Mucosa of descending colon (tissue), 3 donors: Measurements from ENCODE around the gene SHISAL2B. TPM values are rescaled to one million over a fixed set of nuclear protein-coding genes. Genes with fewer than 3 reads are reported as not detected.

Experiments
- ATAC-seq: fragments of 200-7000 bp; cut with Tn5 transposase; one replicate; pipeline ENCODE4 v1.9.1; 2020; ENCODE audit warnings: mild to moderate bottlenecking, moderate library complexity
- DNase-seq, 3 donors: peaks; one replicate each; pipeline ENCODE4 v3.0.0-alpha.2; 2020
- H3K36me3 ChIP-seq: fragments of 200-600 bp; one replicate; pipeline ENCODE4 v1.8.0; 2021; ENCODE audit warnings: low read depth, mild to moderate bottlenecking
- H3K4me1 ChIP-seq: fragments of 200-600 bp; one replicate; pipeline ENCODE4 v1.8.0; 2021; ENCODE audit warnings: low read depth, mild to moderate bottlenecking
- H3K4me3 ChIP-seq: fragments of 200-600 bp; one replicate; pipeline ENCODE4 v1.8.0; 2021; ENCODE audit warnings: mild to moderate bottlenecking
- H3K9me3 ChIP-seq: fragments of 200-600 bp; one replicate; pipeline ENCODE4 v1.8.0; 2021; ENCODE audit warnings: mild to moderate bottlenecking
- intact Hi-C, 2 donors: fragments of 100-400 bp; cut with DNase I in 1 of 2; cut with micrococcal nuclease in 1 of 2; formaldehyde crosslinking; loops; one replicate each; pipeline versions ENCODE4 v1.11.0 to v1.11.1; 2022; cut with DNase I, micrococcal nuclease
- long read RNA-seq, 2 donors: library from polyadenylated mRNA; unstranded; transcript quantifications; one replicate each; pipeline ENCODE4 v2.0.0, GENCODE V29; 2019 to 2021
- total RNA-seq, 3 donors: library from RNA; stranded (reverse); fragmentation: NEBNext Ultra II Directional in 2 of 3; extraction: Animal tissue kit (Norgen Biotek cat#: 25700) in 2 of 3; gene quantifications; one replicate each; pipeline versions ENCODE4 v1.2.1 to v1.2.4, GENCODE V29; 2021 to 2023
- TF ChIP-seq, protein P1 (sequence below): fragments of 200-600 bp; IDR thresholded peaks from one replicate; pipeline ENCODE4 v1.8.0; 2022; ENCODE audit warnings: antibody characterized with exemption, mild to moderate bottlenecking
- donor health status: DM: no; HTN: no; CAD: no; lungs with moderate emphysema.
- donor health status: DM: no; HTN: no; CAD: no.
- donor health status: DM: no; HTN: yes; CAD: no.

The SHISAL2B gene
- total RNA-seq: not detected
- long read RNA-seq, donor 1: 0 reads
- long read RNA-seq, donor 2: 0 reads

DNA sequence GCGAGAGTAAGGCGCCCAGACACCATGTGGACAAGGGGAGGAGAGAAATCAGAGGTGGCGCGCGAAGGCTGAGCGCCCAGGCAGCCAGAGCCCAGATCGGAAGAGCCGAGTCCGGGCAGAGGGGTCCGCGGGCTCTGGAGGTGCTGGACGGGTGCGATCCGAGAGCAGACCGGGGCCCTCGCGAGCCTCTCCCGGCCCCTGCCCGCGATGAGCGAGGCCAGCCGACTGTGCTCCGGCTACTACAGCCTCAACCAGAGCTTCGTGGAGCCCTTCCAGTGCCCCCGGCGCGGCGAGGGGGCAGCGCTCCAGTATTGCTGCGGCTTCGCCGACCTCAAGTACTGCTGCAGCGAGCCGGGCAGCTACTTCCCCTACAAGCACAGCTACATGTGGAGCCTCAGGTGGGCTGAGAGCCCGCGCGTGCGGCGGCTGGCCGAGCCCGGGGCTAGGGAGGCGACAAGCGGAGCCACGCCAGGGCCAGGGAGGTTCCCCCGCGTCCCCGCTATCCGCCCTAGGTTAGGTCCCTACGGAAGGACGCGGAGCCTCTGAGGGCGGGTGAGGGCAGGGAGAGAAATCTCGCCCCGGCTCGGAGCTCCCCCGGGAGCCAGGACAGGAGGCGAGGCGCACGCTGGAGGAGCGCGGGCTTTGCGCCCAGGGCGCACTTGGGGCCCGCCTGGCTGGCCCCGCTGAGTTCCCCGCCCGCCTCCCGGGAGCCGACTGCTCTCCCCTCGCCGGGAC is at the start of gene SHISAL2B:
Gene SHISAL2B (plus strand): TSS at position 87 of the 735 bp plus-strand sequence. CDS start 121 bp downstream, at position 208.
- DNase-seq (no peak), ATAC-seq (peak; percentile 10)
- Histone ChIP-seq H3K4me3 (no peak within 1 kb of the TSS), H3K36me3 (no peaks in the 10 kb centered on the region), H3K9me3 (no peaks in the 10 kb centered on the region), H3K4me1 (no peaks in the 10 kb centered on the region)
- intact Hi-C loops: no loop called here
- TF ChIP-seq, protein P1, sequence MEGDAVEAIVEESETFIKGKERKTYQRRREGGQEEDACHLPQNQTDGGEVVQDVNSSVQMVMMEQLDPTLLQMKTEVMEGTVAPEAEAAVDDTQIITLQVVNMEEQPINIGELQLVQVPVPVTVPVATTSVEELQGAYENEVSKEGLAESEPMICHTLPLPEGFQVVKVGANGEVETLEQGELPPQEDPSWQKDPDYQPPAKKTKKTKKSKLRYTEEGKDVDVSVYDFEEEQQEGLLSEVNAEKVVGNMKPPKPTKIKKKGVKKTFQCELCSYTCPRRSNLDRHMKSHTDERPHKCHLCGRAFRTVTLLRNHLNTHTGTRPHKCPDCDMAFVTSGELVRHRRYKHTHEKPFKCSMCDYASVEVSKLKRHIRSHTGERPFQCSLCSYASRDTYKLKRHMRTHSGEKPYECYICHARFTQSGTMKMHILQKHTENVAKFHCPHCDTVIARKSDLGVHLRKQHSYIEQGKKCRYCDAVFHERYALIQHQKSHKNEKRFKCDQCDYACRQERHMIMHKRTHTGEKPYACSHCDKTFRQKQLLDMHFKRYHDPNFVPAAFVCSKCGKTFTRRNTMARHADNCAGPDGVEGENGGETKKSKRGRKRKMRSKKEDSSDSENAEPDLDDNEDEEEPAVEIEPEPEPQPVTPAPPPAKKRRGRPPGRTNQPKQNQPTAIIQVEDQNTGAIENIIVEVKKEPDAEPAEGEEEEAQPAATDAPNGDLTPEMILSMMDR: no peak

DNA sequence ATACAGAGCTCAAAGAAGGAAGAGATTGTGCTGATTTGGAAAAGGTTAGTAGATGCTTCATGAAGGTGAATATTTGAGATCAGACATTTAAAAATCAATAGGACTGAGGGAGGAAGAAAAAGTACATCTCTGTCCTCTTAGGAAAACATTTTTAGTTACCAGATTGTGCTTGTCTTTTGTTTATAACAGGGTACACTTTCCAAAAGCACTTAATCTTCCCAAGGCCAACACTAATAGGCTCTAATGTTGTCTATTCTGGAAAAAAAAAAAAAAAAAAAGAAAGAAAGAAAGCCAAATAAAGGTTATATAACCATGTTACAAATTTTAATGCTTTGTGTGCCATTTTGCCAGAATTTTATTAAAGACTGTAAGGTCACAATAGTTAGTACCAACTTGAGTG is 45.5 kb upstream of the SHISAL2B start:
- no peak for ATAC-seq
- H3K36me3 ChIP-seq: no peaks in the 10 kb centered on the region
- no peaks in the 10 kb centered on the region for H3K9me3 ChIP-seq
- TF ChIP-seq, protein P1: no peak
- DNase-seq: no peak
- intact Hi-C loops: no loop called here
- H3K4me1 ChIP-seq: no peaks in the 10 kb centered on the region
- H3K4me3 ChIP-seq: no peak overlapping the region

DNA sequence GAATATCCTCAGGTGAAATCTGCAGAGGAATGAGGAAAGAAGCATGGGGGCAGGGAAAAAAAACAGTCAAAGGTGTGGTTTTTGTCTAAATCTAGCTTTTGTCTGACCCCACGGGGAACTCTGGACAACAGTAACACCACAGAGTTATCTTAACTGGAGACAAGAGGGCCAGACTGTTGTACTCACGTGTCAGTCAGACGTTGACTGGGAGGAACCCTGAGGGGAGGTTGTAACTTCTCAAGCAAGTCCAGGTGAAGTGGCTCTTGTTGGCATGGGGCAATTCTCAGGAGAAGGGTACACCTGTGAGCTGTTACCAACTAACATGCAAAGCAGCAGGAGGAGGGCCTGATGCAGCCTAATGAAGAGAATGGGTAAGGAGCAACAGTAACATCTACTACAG is 44.1 kb upstream of the SHISAL2B start:
- Histone ChIP-seq H3K36me3 (no peaks in the 10 kb centered on the region), H3K4me1 (no peaks in the 10 kb centered on the region), H3K9me3 (no peaks in the 10 kb centered on the region), H3K4me3 (no peak overlapping the region)
- ATAC-seq (no peak), DNase-seq (no peak)
- TF ChIP-seq, protein P1: no peak
- intact Hi-C loops: no loop called here

DNA sequence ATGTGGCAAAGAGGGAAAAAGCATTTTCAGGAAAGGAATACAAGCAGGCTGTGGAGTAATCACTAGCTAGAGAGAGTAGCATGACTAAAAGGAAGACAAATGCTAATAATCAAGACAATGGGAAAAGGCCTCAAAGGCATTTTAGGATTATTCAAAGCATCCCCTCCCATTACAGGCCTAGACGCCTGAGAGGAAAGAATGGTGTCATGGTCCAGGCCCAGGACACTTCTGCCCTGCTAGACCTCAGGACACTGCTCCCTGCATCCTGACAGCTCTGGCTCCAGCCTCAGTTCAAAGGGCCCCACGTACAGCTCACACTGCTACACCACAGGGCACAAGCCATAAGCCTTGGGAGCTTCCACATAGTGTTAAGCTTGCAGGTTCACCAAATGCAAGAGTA is 40.8 kb upstream of the SHISAL2B start:
- no peak for DNase-seq
- intact Hi-C loops: no loop called here
- H3K9me3 ChIP-seq: no peaks in the 10 kb centered on the region
- no peak overlapping the region for H3K4me3 ChIP-seq
- TF ChIP-seq, protein P1: no peak
- no peak for ATAC-seq
- H3K4me1 ChIP-seq: no peaks in the 10 kb centered on the region
- H3K36me3 ChIP-seq: no peaks in the 10 kb centered on the region

DNA sequence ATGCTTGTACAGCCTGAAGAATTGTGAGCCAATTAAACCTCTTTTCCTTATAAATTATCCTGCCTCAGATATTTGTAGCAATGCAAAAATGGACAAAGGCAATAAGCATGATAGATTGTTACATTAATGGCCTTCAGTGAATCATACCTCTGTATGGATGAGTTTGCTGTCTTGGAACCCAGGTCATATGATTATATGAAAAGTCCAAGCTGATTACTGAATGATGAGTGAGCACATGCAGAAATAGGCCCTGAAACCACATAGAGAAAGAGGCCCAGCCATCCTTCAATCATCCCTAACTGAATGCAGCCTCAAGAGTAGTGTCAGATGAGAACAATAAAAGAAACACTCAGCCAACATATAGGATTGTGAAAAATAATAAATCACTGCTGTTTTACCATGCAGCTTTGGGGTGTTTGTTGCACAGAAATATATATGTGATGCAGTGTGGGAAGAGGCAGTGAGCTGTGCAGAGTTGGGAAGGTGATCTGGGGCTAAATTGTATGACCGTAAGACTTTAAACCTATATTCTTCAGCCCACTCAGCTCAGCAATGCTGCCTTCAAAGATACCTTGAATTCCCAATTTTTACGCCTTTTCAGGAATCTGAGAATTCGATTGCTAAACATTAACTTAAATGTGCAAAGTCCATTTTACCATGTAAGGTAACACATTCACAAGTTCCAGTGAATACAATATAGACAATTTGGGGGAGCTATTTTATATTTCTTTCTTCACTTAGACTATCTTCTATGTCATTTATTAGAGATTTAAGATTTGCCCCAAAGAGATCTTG is 36.3 kb upstream of the SHISAL2B start:
- Histone ChIP-seq H3K36me3 (no peaks in the 10 kb centered on the region), H3K4me1 (no peaks in the 10 kb centered on the region), H3K9me3 (no peaks in the 10 kb centered on the region), H3K4me3 (no peak overlapping the region)
- DNase-seq (no peak), ATAC-seq (no peak)
- TF ChIP-seq, protein P1: no peak
- intact Hi-C loops: no loop called here
